COLO668 (cell line): ENCODE data around the gene MEIKIN.

Source experiments
- DNase-seq: peaks from one replicate; lab custom pipeline; 2025; ENCODE audit not compliant: unreplicated experiment; lab: John Stamatoyannopoulos, UW

Gene MEIKIN

DNA sequence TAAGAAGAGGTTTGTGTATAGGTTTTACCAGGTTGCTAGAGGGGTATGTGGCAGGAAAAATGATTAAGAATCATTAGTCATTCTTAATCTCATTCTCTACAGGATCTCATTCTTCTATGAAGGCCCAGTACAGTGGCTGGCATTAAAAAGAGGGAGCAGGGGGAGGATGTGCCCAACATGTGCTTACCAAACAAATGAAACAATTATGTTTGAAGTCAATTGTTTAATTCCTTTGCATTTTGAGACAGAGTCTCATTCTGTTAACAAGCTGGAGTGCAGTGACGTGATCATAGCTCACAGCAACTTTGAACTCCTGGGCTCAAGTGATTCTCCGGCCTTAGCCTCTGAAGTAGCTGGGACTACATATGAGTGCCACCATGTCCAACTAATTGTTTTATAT is 171.7 kb downstream of the MEIKIN start:
- DNase-seq: no peak

- no peak for DNase-seq
Measured at GRCh38 chr5:131771692-131772091, 173.8 kb downstream of the MEIKIN start.

GRCh38 chr5:131769961-131770360 is 175.5 kb downstream of the MEIKIN start:
- no peak for DNase-seq

DNA sequence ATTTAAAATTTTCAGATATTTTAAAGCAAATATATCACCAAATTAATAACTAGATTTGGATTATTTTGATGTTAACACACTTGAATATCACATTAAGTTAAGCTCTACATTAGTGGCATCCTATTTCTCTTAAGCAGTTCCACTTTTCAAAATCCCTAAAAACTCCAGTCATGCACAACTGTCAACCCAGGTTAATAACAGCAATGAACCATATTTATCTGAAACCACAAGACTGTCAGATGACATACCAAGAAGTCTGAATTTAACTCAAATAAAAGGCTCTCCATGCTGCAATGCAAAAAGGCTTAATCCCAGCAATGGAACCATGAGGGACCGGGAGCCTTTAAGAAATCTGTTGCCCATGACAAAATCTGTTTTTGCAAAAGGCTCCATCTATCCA is 176.1 kb downstream of the MEIKIN start:
- DNase-seq: no peak

GRCh38 chr5:131767891-131768290 is 177.6 kb downstream of the MEIKIN start:
- no peak for DNase-seq

DNA sequence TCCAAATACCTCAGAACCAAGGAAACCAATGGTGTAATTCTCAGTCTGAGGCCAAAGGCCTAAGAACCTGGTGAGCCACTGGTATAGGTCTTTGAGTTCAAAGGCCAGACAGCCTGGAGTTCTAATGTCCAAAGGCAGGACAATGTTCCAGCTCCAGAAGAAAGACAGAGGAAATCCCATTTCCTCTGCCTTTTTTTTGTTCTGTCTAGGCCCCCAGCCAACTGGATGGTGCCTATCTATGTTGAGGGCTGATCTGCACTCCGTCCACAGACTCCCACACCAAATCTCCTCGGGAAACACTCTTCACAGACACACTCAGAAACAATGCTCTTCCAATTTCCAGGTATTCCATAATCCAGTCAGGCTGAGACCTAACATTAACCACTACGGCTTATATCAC is 178.8 kb downstream of the MEIKIN start:
- no peak for DNase-seq

DNA sequence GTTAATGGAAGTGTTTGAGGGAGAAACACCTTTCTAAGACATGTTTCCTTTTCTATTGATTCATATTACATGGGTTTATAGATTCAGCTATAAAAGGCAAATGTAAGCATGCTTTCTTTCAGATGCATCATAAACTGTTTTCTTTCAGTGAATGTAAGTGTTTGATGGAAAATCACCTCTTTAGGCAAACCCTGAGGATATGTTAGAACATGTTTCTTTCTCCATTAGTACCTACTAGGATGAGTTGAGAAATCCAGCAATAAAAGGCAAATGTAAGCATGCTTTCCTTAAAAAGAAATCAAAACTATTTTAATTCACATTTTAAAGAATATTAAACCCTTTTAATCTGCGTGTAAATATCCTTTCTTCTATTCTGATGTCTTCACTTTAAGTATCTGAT is 180.2 kb downstream of the MEIKIN start:
- no peak for DNase-seq

- DNase-seq: no peak
Measured at GRCh38 chr5:131763968-131764367, 181.5 kb downstream of the MEIKIN start.

DNA sequence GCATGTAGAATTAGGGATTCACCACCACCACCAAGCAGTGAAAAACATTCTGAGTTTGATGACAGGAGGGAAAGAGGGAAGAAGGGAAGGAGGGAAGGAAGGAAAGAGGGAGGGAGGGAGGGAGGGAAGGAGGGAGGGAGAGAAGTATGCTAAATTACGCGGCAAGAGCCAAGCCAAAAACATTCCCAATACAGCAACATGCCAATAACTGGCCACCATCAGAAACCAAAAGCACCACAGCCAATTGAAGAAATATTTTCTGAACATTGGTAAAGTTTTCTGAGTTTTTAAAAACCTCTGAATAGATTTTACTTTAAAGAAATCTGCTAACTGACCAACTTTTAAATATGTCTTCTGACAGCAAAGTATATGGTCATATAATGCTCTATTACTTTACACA is 184.7 kb downstream of the MEIKIN start:
- DNase-seq: no peak

- no peak for DNase-seq
Measured at GRCh38 chr5:131759704-131760103, 185.8 kb downstream of the MEIKIN start.

DNA sequence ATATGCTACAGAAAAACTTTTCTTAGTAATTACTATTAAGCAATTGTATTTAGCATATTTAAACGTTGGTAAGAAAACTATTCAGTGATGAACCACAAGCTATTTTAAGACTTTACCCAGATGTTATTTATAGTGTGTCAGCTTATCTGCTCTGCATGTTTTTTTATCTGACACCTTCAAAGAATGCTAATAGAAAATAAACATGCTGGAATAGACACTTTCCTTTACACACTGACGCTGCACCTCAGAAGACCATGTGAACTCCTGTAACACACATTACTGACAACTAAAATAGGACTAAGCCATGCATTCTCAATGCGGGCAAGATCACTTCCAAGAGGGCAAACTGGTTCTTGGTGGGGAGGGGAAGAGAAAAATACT is 187.0 kb downstream of the MEIKIN start:
- DNase-seq: no peak

DNA sequence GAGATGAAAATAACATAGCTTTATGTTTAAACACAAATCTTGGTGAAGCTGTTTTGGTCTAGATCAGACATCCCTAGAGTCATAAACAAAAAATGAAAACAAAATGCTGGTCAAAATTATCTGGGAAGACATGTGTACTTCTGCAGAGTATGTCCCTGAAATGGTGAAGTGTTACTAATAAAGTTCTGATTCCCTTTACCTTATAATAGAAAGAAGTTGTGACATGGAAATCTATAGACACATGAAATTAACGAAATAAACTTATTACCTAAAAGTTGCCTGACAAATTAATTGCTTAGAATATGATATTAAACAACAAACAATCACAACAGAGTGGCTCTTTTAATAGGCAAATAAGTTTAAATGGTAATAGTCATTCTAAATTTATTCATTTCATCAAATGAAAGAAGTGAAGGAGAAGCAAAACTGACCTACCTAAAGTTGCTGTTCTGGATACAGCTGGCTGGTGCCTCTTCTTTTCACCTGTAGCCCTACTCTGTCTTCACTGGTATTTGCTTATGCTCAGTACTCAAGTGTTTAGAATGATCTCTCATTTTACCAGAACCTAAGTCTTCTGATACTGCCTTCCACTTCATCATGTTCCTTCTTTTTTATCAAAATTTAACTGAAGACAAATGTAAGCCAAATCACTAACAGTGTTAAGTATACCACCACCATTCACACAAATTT is 187.5 kb downstream of the MEIKIN start:
- no peak for DNase-seq
